Suppressor macrophage treated with lipopolysaccharide for 1 hour (primary cell): ENCODE results near the gene OSBPL2.

Experiments
- DNase-seq, 3 donors: peaks; one replicate each; pipeline ENCODE4 v3.0.0-alpha.2; 2020 to 2022

Gene OSBPL2

GRCh38 chr20:62303340-62304226 lies 65.3 kb downstream of the OSBPL2 start:
- peak; percentile 27 to 55 (median 29) for DNase-seq

GRCh38 chr20:62304331-62305148 lies 66.2 kb downstream of the OSBPL2 start:
- no peak for DNase-seq

DNA sequence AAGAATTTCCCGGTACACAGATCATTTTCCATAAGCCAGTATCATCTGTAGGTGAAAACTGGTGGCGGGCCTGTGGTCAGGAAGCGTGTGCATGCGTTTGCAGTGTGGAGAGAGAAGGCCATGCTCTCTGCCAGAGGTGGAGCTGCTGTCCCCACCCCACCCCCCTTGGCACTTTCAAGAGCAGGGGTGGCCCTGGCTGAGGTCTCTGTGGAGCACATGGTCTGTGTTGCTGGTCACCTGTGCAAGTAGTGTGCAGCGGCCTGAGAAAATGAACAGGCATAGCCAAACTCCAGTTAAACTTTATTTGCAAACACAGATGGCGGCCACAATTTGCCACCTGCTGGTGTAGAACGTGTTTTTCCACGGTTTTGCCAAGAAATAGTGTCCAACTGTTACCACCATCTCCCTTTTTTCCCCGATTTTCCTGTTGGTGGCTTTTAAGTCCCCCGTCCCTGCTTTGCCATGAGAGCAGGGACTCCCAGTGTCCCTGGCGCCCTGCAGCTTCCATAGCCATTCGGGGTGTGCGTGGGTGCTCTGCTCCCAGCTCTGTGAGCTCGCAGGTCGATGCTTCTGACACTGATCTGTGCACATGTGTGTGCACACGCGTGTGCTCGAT lies 66.9 kb downstream of the OSBPL2 start:
- no peak for DNase-seq

DNA sequence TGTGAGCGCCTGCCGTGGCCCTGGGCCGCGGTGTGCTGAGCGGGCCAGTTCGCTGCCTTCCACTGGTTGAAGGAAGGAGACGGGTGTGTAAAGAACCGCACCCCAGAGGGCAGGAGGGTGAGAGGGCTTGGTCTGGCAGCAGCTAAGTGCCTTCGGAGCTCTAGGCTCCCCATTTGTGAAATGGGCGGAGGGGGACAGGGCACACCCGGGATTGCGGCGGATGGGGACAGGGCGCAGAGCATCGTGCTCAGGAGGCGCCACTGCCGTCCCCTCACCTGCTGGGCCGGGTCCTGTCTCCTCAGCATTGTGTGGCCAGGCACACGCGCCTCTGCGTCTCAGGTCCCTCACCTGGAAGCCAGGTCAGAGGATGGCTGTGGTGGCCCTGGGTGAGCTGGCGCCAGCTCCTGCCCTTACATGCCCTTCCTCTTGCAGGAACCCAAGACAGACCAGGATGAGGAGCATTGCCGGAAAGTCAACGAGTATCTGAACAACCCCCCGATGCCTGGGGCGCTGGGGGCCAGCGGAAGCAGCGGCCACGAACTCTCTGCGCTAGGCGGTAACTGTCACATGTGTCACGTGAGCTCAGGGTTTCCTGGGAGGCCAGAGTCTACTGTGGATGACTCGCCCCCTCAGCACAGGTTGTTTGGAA lies 67.6 kb downstream of the OSBPL2 start:
- DNase-seq: no peak

- no peak for DNase-seq
Measured at GRCh38 chr20:62306414-62307187, 68.3 kb downstream of the OSBPL2 start.

DNA sequence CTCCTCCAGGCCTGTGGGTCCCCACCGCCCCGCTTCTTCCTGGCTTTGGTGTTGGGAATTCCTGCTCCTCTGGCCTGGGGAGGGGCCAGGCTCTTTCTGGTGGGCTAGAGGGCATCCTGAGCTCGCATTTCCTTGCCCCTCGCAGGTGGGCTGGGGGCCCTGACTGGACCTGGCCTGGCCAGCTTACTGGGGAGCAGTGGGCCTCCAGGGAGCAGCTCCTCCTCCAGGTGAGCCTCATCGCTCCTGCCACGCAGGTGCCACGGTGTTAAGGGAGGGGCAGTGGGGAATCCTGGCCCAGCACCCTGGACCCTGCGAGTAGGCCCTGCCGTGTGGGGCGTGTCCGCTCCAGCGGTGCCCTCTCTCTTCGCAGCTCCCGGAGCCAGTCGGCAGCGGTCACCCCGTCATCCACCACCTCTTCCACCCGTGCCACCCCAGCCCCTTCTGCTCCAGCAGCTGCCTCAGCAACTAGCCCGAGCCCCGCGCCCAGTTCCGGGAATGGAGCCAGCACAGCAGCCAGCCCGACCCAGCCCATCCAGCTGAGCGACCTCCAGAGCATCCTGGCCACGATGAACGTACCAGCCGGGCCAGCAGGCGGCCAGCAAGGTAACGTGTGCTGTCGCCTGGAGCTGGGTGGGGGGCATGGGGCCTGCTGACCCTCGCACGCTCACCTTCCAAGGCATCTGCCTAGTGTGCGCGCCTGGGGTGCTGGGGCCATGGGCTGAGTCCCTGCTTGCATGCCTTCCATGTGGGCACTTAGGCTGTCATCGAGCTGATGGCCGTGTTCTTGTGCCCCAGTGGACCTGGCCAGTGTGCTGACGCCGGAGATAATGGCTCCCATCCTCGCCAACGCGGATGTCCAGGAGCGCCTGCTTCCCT lies 69.1 kb downstream of the OSBPL2 start:
- no peak for DNase-seq

GRCh38 chr20:62308102-62308822 lies 69.9 kb downstream of the OSBPL2 start:
- no peak for DNase-seq

DNA sequence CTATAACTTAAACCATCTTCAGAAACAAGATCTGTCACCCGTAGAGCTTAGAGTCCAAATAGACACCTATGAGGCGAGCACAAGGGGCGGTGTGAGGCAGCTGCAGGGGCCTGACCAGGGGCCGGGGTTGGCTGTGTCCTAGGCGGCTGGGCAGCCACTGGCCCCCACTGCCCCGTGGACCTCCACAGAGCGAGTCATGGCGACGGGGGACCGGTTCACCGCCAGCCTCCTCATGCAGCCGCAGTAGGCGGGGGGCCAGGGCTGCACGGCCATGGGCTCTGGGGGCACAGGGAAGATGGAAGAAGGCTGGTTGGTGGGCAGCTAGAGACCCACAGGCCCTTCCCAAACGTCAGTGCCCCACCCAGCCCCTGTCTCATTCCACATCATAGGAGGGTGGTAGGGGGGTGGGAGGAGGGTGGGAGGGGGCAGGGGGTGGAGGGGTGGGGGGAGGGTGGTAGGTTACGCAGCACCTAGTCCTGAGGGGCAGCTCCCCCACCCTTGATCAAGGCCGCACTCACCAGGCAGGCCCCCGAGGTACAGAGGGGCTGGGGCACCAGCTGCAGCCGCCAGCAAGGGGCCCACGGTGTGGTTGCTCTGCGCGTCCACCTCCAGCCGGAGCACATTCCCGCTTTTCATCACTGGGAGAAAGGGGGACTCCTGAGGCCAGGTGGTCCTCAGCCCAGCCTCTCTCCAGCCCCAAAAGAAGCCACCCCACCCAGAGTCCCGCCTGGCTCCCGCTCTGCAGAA lies 71.0 kb downstream of the OSBPL2 start:
- no peak for DNase-seq

DNA sequence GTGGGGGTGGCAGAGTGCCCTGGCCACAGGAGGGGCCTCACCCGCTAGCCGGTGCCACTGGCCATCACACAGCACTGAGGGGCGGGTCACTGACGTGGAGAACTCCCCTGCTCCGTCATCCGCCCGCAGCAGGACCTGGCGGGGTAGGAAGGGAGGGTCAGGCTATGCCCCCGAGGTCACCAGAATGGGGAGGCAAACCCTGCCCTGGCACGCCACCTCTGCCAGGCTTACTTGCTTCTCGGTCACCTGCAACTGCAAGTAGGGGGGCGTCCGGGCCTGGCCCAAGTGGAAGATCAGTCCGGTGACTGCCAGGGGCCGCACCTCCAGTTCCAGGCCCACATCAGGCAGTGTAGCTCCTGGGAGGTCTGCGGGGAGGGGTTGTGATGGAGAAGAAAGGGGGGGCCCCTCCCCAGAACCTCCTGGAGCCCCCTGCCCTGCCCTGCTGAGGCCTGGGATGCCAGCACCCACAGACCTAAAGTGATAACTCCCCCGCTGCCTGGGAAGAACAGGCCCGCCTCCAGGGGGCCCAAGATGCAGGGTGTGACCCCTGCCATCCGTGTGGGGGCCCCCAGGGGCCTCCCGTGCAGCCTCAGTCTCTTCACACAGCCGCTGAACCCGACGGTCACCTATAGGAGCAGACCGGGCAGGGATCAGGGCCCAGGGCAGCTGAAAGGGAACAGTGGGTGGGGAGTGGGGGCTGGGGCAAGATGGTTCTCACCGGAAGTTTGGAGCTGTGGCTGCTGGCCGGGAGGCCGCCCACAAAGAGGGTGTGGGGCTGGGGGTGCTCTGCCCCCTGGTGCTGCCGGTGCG lies 71.8 kb downstream of the OSBPL2 start:
- no peak for DNase-seq

GRCh38 chr20:62310757-62311121 lies 72.4 kb downstream of the OSBPL2 start:
- no peak for DNase-seq

GRCh38 chr20:62311150-62311549 lies 72.8 kb downstream of the OSBPL2 start:
- DNase-seq: no peak

GRCh38 chr20:62311832-62312661 lies 73.7 kb downstream of the OSBPL2 start:
- no peak for DNase-seq

DNA sequence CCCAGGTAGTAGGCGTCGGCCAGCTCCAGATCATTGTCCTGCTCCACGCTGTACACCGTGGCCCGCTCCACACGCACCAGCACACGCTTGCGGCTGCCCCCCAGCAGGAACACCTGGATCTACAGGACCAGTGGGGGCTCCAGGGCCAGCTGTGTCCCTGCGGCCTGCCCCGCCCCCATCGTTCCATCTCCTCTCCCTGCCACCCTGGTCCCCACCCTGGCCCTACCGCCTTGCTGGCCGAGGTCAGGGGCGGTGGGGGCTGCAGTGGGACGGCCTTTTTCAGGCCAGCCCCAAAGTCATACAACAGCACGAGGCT lies 74.3 kb downstream of the OSBPL2 start:
- no peak for DNase-seq

DNA sequence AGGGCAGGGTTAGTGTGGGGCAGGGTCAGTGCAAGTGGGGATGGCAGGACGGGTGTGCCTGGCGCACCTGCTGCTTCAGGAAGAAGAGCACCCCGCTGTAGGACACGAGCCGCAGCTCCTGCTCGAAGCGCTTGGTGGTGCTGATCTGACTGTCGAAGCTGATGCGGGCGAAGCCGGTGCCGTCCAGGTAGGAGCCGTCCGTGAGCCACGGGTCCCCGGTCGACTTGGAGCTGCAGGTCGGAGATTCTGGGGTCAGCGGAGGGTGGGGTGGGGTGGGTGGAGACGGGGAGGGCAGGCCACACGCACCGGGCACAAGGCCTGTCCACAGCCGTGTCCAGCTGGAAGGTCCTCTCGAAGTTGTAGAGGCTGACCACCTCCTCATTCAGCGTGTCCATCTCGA lies 74.7 kb downstream of the OSBPL2 start:
- DNase-seq: no peak

DNA sequence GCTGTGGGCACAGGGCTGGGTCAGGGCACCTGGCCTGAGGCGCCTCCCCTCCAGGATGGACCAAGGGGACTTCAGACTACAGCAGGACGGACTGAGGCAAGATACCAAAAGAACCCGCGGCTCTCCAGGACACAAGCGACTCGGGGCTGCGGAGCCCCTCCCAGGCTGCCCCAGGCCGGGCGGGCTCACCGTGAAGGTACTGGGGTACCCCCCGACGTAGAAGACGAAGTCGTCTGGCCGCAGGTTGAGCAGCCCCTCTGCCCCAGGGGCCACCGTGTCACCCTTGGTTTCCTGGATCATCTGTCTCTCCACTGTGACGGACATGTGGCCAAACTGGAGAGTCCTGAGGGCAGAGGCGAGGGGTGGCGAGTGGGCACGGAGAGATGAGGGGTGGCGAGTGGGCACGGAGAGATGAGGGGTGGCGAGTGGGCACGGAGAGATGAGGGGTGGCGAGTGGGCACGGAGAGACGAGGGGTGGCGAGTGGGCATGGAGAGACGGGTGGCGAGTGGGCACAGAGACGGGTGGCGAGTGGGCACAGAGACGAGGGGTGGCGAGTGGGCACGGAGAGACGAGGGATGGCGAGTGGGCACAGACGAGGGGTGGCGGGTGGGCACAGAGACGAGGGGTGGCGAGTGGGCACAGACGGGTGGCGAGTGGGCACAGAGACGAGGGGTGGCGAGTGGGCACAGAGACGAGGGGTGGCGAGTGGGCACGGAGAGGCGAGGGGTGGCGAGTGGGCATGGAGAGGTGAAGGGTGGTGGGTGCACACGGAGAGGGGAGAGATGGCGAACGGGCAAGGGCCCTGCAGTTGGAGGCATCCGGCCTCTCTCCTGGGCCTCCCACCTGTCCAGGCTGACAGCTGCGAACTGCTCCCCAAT lies 75.4 kb downstream of the OSBPL2 start:
- DNase-seq: no peak

DNA sequence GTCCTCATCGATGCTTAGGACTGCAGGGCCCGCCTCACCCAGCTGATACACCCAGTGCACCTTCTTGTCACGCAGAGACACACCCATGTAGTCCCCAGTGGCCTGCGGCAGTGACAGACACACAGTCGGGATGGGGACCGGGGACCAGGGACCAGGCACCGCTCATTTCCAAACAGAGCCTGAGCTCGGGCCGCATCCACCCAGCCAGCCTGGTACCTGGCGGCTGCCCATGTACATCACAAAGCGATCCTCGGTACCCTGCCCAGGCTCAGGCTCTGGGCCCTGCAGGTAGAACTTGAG lies 76.0 kb downstream of the OSBPL2 start:
- DNase-seq: no peak

- DNase-seq: no peak
Measured at GRCh38 chr20:62314711-62315302, 76.5 kb downstream of the OSBPL2 start.
